A673 (cell line): ENCODE results near the gene UMAD1. TPM values are rescaled to one million over a fixed set of nuclear protein-coding genes. Genes with fewer than 3 reads are reported as not detected.

Experiments
- BruUV-seq: library from RNA; stranded (reverse); fragments of 400-500 nt; replicated peaks from 2 replicates; lab custom pipeline; 2021; lab: Mats Ljungman, UMichigan
- CTCF ChIA-PET: fragments of 300-600 bp; sonication (Branson Sonifier 250); formaldehyde crosslinking; loops from one replicate; lab custom pipeline; 2022; ENCODE audit warnings: antibody characterized with exemption; lab: Charles Lee
- POLR2A ChIA-PET: fragments of 300-600 bp; sonication (Branson Sonifier 250); formaldehyde crosslinking; loops from one replicate; lab custom pipeline; 2022; ENCODE audit warnings: antibody characterized with exemption; ENCODE audit not compliant: low non-redundant PET; lab: Charles Lee
- DNase-seq: peaks from one replicate; pipeline ENCODE4 v3.0.0-alpha.2; 2015; ENCODE audit warnings: low spot score
- H3K27ac ChIP-seq: fragments of 200-600 bp; sonication (generic); 2 replicates; pipeline ENCODE4 v1.5.1; 2016; ENCODE audit warnings: mixed run types, low read depth, mild to moderate bottlenecking, mixed read lengths, antibody characterized with exemption, low read length; ENCODE audit not compliant: poor library complexity, severe bottlenecking
- H3K27me3 ChIP-seq: fragments of 200-600 bp; sonication (generic); replicated peaks from 2 replicates; pipeline ENCODE4 v1.6.1; 2017; ENCODE audit warnings: mixed run types, low read depth, mild to moderate bottlenecking, mixed read lengths, antibody characterized with exemption, low read length; ENCODE audit not compliant: insufficient read depth, poor library complexity
- H3K36me3 ChIP-seq: fragments of 200-600 bp; sonication (generic); 2 replicates; pipeline ENCODE4 v1.6.1; 2016; ENCODE audit warnings: mixed run types, mild to moderate bottlenecking, mixed read lengths, antibody characterized with exemption, low read length; ENCODE audit not compliant: insufficient read depth, poor library complexity, severe bottlenecking
- H3K4me1 ChIP-seq: fragments of 200-600 bp; sonication (generic); 2 replicates; pipeline ENCODE4 v1.6.1; 2017; ENCODE audit warnings: mixed run types, mild to moderate bottlenecking, mixed read lengths, antibody characterized with exemption, low read length; ENCODE audit not compliant: insufficient read depth, poor library complexity, severe bottlenecking
- H3K4me3 ChIP-seq: fragments of 200-600 bp; sonication (generic); 2 replicates; pipeline ENCODE4 v1.5.1; 2016; ENCODE audit warnings: low read depth, mixed run types, mild to moderate bottlenecking, mixed read lengths, low read length; ENCODE audit not compliant: poor library complexity, severe bottlenecking
- H3K9me3 ChIP-seq: fragments of 200-600 bp; sonication (generic); 2 replicates; pipeline ENCODE4 v1.6.1; 2016; ENCODE audit warnings: mixed run types, low read depth, mild to moderate bottlenecking, mixed read lengths, antibody characterized with exemption, low read length; ENCODE audit not compliant: poor library complexity, severe bottlenecking
- CTCF ChIP-seq: fragments of 300-800, 200-600 bp; sonication (generic); conservative IDR thresholded peaks from 2 replicates; pipeline ENCODE4 v1.5.1; 2017; ENCODE audit warnings: low read depth, mild to moderate bottlenecking, antibody characterized with exemption, low read length, moderate library complexity, mixed read lengths
- EZH2 ChIP-seq: fragments of 200-600 bp; sonication (generic); IDR thresholded peaks from 2 replicates; pipeline ENCODE4 v1.6.1; 2017; ENCODE audit warnings: borderline replicate concordance, low read depth, mild to moderate bottlenecking, mixed read lengths, antibody characterized with exemption, low read length; ENCODE audit not compliant: poor library complexity, severe bottlenecking
- intact Hi-C: fragments of 100-400 bp; cut with micrococcal nuclease; formaldehyde crosslinking; loops from one replicate; pipeline ENCODE4 v1.10.0; 2022; ENCODE audit not compliant: unreplicated experiment
- total RNA-seq: library from RNA; stranded (reverse); gene quantifications from 2 replicates; pipeline ENCODE4 v1.2.3, GENCODE V29; 2021

The UMAD1 gene
- total RNA-seq, 1 experiment from 2014 or later, result 13.5 TPM

GRCh38 chr7:7618410-7618809 lies 22.1 kb upstream of the UMAD1 start:
- no peaks in the 10 kb centered on the region for H3K4me1 ChIP-seq
- H3K4me3 ChIP-seq, result no peak overlapping the region
- intact Hi-C loops, result no loop called here
- DNase-seq, result no peak
- H3K9me3 ChIP-seq, result no peaks in the 10 kb centered on the region
- no peak overlapping the region for H3K27ac ChIP-seq
- POLR2A ChIA-PET, result no interaction called here
- TF ChIP-seq CTCF (no peak), EZH2 (no peak)
- no TSS peak for BruUV-seq
- H3K27me3 ChIP-seq, result no peaks in the 10 kb centered on the region
- CTCF ChIA-PET, result no interaction called here
- no peaks in the 10 kb centered on the region for H3K36me3 ChIP-seq

- CTCF ChIA-PET, result no interaction called here
- POLR2A ChIA-PET, result no interaction called here
These were observed 20.3 kb upstream of the UMAD1 start for GRCh38 chr7:7620236-7620635.

GRCh38 chr7:7620644-7621210 lies 19.8 kb upstream of the UMAD1 start:
- no peak for DNase-seq
- H3K9me3 ChIP-seq, result no peaks in the 10 kb centered on the region
- BruUV-seq, result no TSS peak
- H3K27ac ChIP-seq, result no peak overlapping the region
- intact Hi-C loops, result no loop called here
- H3K4me1 ChIP-seq, result no peaks in the 10 kb centered on the region
- H3K36me3 ChIP-seq, result no peaks in the 10 kb centered on the region
- H3K4me3 ChIP-seq, result no peak overlapping the region
- H3K27me3 ChIP-seq, result no peaks in the 10 kb centered on the region
- ChIA-PET CTCF (no interaction called here), POLR2A (no interaction called here)
- TF ChIP-seq EZH2 (no peak), CTCF (no peak)

More at GRCh38 chr7:7620236-7620635, 20.3 kb upstream of the UMAD1 start:
- Histone ChIP-seq H3K27me3 (no peaks in the 10 kb centered on the region), H3K4me3 (no peak overlapping the region), H3K9me3 (no peaks in the 10 kb centered on the region), H3K27ac (no peak overlapping the region), H3K4me1 (no peaks in the 10 kb centered on the region), H3K36me3 (no peaks in the 10 kb centered on the region)
- no peak for DNase-seq
- BruUV-seq, result no TSS peak
- intact Hi-C loops, result no loop called here
- no peak for TF ChIP-seq CTCF
- no peak for TF ChIP-seq EZH2
